ENCODE data around the gene AGGF1.

DNA sequence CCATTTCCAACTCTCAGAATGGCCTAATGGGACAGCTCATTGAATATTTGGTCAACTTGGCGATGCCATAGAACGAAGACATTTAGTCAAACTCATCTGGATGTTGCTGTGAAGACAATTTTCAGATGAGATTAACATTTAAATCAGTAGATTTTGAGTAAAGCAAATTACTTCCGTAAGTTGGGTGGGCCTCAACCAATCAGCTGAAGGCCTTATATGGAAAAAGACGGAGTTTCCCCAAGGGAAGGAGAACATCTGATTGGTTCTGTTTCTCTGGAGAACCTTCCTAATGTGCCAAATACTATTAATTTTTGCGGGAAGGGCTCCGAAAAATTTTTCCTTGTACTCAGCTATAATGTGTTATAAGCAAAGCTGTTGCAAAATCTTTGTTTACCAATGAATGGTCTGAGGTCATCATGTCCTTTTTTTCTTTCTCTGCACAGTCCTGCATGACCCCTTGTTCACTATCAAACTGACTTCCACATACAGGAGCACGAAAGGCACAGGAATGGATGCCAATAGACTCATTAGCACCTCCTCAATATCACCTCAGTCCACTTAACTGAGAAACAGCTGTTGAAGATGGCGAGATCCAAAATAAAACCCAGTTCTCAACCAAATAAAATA is 49.6 kb upstream of the AGGF1 start:
- TF ChIP-seq, protein P1, sequence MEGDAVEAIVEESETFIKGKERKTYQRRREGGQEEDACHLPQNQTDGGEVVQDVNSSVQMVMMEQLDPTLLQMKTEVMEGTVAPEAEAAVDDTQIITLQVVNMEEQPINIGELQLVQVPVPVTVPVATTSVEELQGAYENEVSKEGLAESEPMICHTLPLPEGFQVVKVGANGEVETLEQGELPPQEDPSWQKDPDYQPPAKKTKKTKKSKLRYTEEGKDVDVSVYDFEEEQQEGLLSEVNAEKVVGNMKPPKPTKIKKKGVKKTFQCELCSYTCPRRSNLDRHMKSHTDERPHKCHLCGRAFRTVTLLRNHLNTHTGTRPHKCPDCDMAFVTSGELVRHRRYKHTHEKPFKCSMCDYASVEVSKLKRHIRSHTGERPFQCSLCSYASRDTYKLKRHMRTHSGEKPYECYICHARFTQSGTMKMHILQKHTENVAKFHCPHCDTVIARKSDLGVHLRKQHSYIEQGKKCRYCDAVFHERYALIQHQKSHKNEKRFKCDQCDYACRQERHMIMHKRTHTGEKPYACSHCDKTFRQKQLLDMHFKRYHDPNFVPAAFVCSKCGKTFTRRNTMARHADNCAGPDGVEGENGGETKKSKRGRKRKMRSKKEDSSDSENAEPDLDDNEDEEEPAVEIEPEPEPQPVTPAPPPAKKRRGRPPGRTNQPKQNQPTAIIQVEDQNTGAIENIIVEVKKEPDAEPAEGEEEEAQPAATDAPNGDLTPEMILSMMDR (conservative IDR thresholded peaks at IDR 0.05), result no peak
- no peak for TF ChIP-seq ZFX (IDR thresholded peaks at IDR 0.05)

Measured in C4-2B (cell line).